IMR-90 (cell line): ENCODE measurements around the gene AMPD2. TPM values are rescaled to one million over a fixed set of nuclear protein-coding genes. Genes with fewer than 3 reads are reported as not detected.

ENCODE experiments used
- ATAC-seq: fragments of 200-7000 bp; cut with Tn5 transposase; 2 replicates; pipeline ENCODE4 v1.9.1; 2020; ENCODE audit warnings: low read depth, mild to moderate bottlenecking, moderate library complexity
- BruUV-seq: library from RNA; stranded (reverse); fragments of 400-500 nt; replicated peaks from 2 replicates; lab custom pipeline; 2021; lab: Mats Ljungman, UMichigan
- CTCF ChIA-PET: fragments of 300-600 bp; formaldehyde crosslinking; extraction: SDS; loops from one replicate; lab custom pipeline; 2021; ENCODE audit warnings: antibody characterized with exemption; lab: Yijun Ruan, JAX
- POLR2A ChIA-PET: fragments of 300-600 bp; sonication (Branson Sonifier 250); formaldehyde crosslinking; loops from one replicate; lab custom pipeline; 2022; ENCODE audit warnings: antibody characterized with exemption; ENCODE audit not compliant: unreplicated experiment; lab: Charles Lee
- DNase-seq: peaks from one replicate; pipeline ENCODE4 v3.0.0; 2013
- H2AFZ ChIP-seq: replicated peaks from 2 replicates; pipeline ENCODE3; 2013; ENCODE audit warnings: low read length, mild to moderate bottlenecking; ENCODE audit not compliant: poor library complexity
- H2AK5ac ChIP-seq: 2 replicates; pipeline ENCODE4 v1.6.1; 2013; ENCODE audit warnings: low read depth, low read length, inconsistent platforms
- H2AK9ac ChIP-seq: replicated peaks from 2 replicates; pipeline ENCODE3; 2013; ENCODE audit warnings: mild to moderate bottlenecking, low read depth, low read length, moderate library complexity; ENCODE audit not compliant: poor library complexity
- H2BK120ac ChIP-seq: 2 replicates; pipeline ENCODE4 v1.6.1; 2013; ENCODE audit warnings: low read depth, low read length, inconsistent platforms
- H2BK15ac ChIP-seq: 3 replicates; pipeline ENCODE4 v1.6.1; 2013; ENCODE audit warnings: low read depth, low read length, inconsistent platforms
- H2BK20ac ChIP-seq: 2 replicates; pipeline ENCODE4 v1.6.1; 2013; ENCODE audit warnings: low read depth, mild to moderate bottlenecking, inconsistent platforms, low read length, moderate library complexity
- H2BK5ac ChIP-seq: 2 replicates; pipeline ENCODE4 v1.6.1; 2013; ENCODE audit warnings: mild to moderate bottlenecking, low read depth, low read length, inconsistent platforms; ENCODE audit not compliant: poor library complexity, severe bottlenecking
- H3K14ac ChIP-seq: replicated peaks from 2 replicates; pipeline ENCODE4 v1.6.1; 2013; ENCODE audit warnings: low read depth, low read length, inconsistent platforms
- H3K18ac ChIP-seq: 2 replicates; pipeline ENCODE4 v1.6.1; 2013; ENCODE audit warnings: low read depth, low read length, control low read depth
- H3K23ac ChIP-seq: 2 replicates; pipeline ENCODE4 v1.6.1; 2013; ENCODE audit warnings: low read depth, low read length, inconsistent platforms
- H3K27ac ChIP-seq: 2 replicates; pipeline ENCODE4 v1.5.1; 2013; ENCODE audit warnings: mild to moderate bottlenecking, control low read depth, low read length; ENCODE audit not compliant: insufficient read depth
- H3K27me3 ChIP-seq: 2 replicates; pipeline ENCODE4 v1.6.1; 2013; ENCODE audit warnings: low read length; ENCODE audit not compliant: control insufficient read depth, insufficient read depth
- H3K36me3 ChIP-seq: 2 replicates; pipeline ENCODE4 v1.6.1; 2013; ENCODE audit warnings: low read length, mixed read lengths; ENCODE audit not compliant: control insufficient read depth, insufficient read depth
- H3K4ac ChIP-seq: 2 replicates; pipeline ENCODE4 v1.6.1; 2013; ENCODE audit warnings: low read depth, low read length, inconsistent platforms
- H3K4me1 ChIP-seq: 2 replicates; pipeline ENCODE4 v1.6.1; 2013; ENCODE audit warnings: low read length, mixed read lengths; ENCODE audit not compliant: control insufficient read depth, insufficient read depth
- H3K4me2 ChIP-seq: 2 replicates; pipeline ENCODE4 v1.6.1; 2013; ENCODE audit warnings: low read depth, mild to moderate bottlenecking, control low read depth, low read length, moderate library complexity
- H3K4me3 ChIP-seq: 2 replicates; pipeline ENCODE4 v1.5.1; 2013; ENCODE audit warnings: low read depth, mild to moderate bottlenecking, control low read depth, low read length, moderate library complexity; ENCODE audit not compliant: insufficient read depth
- H3K56ac ChIP-seq: 2 replicates; pipeline ENCODE4 v1.6.1; 2013; ENCODE audit warnings: low read length, inconsistent platforms; ENCODE audit not compliant: insufficient read depth; ENCODE audit errors: extremely low read depth
- H3K79me1 ChIP-seq, 2 experiments: 2 replicates each; pipeline ENCODE4 v1.6.1; 2013; ENCODE audit warnings: low read length in 2 of 2, inconsistent platforms in 1 of 2, low read depth in 1 of 2
- H3K9ac ChIP-seq: 2 replicates; pipeline ENCODE4 v1.6.1; 2013; ENCODE audit warnings: low read depth, low read length, control low read depth
- H3K9me1 ChIP-seq: 2 replicates; pipeline ENCODE4 v1.6.1; 2013; ENCODE audit warnings: low read length, inconsistent platforms; ENCODE audit not compliant: insufficient read depth
- H3K9me3 ChIP-seq: 2 replicates; pipeline ENCODE4 v1.6.1; 2013; ENCODE audit warnings: low read length; ENCODE audit not compliant: control insufficient read depth, insufficient read depth
- H4K20me1 ChIP-seq: 2 replicates; pipeline ENCODE4 v1.6.1; 2013; ENCODE audit warnings: low read length, inconsistent platforms; ENCODE audit not compliant: insufficient read depth
- H4K5ac ChIP-seq: 2 replicates; pipeline ENCODE4 v1.6.1; 2013; ENCODE audit warnings: mild to moderate bottlenecking, low read depth, low read length, control low read depth
- H4K8ac ChIP-seq, 2 experiments: 2 replicates each; pipeline ENCODE4 v1.6.1; 2013; ENCODE audit warnings: low read depth in 2 of 2, low read length in 2 of 2, control low read depth in 1 of 2, inconsistent platforms in 1 of 2
- H4K91ac ChIP-seq: 2 replicates; pipeline ENCODE4 v1.6.1; 2013; ENCODE audit warnings: low read depth, low read length, inconsistent platforms; ENCODE audit not compliant: insufficient read depth
- BHLHE40 ChIP-seq: fragments of 150-350 bp; IDR thresholded peaks from 2 replicates; pipeline ENCODE4 v1.6.1; 2016; ENCODE audit warnings: mild to moderate bottlenecking, low read depth, low read length
- CEBPB ChIP-seq: IDR thresholded peaks from 2 replicates; pipeline ENCODE4 v1.6.1; 2012; ENCODE audit warnings: low read depth, low read length, improper control_type of control experiment
- CHD1 ChIP-seq: IDR thresholded peaks from 2 replicates; pipeline ENCODE4 v1.6.1; 2012; ENCODE audit warnings: low read depth, low read length, improper control_type of control experiment
- CTCF ChIP-seq: conservative IDR thresholded peaks from 2 replicates; pipeline ENCODE4 v1.5.1; 2012; ENCODE audit warnings: mild to moderate bottlenecking, low read depth, low read length, improper control_type of control experiment
- FOS ChIP-seq: fragments of 150-350 bp; IDR thresholded peaks from 2 replicates; pipeline ENCODE4 v1.6.1; 2016; ENCODE audit warnings: low read depth, low read length
- MAFK ChIP-seq: IDR thresholded peaks from 2 replicates; pipeline ENCODE4 v1.6.1; 2012; ENCODE audit warnings: low read depth, low read length, improper control_type of control experiment
- MXI1 ChIP-seq: IDR thresholded peaks from 2 replicates; pipeline ENCODE4 v1.6.1; 2012; ENCODE audit warnings: low read depth, mild to moderate bottlenecking, low read length, moderate library complexity, borderline replicate concordance
- NFE2L2 ChIP-seq: fragments of 150-350 bp; IDR thresholded peaks from 2 replicates; pipeline ENCODE4 v1.6.1; 2016; ENCODE audit warnings: low read depth, mild to moderate bottlenecking, low read length
- RAD21 ChIP-seq: IDR thresholded peaks from 2 replicates; pipeline ENCODE4 v1.6.1; 2012; ENCODE audit warnings: low read length, improper control_type of control experiment
- RCOR1 ChIP-seq: IDR thresholded peaks from 2 replicates; pipeline ENCODE4 v1.6.1; 2012; ENCODE audit warnings: mild to moderate bottlenecking, low read length, improper control_type of control experiment; ENCODE audit not compliant: insufficient replicate concordance
- USF2 ChIP-seq: fragments of 150-350 bp; IDR thresholded peaks from 2 replicates; pipeline ENCODE4 v1.6.1; 2017; ENCODE audit warnings: mild to moderate bottlenecking, antibody characterized with exemption, low read length, low read depth
- WGBS, 2 experiments: methylation state at CpG; one replicate each; pipeline versions ENCODE4 v1.1.5 to v1.1.7; 2013; ENCODE audit warnings: missing lambda C conversion rate in 2 of 2; ENCODE audit not compliant: insufficient read length in 1 of 2; ENCODE audit errors: extremely low coverage in 2 of 2; 5-methylcytosine and 5-hydroxymethylcytosine counted together
- dilution Hi-C: fragments of 300-500 bp; cut with HindIII; formaldehyde crosslinking; loops from one replicate; pipeline ENCODE4 v1.14.3; 2018; ENCODE audit warnings: low sequenced_read_pairs; ENCODE audit not compliant: unreplicated experiment
- in situ Hi-C: fragments of 300-500 bp; cut with MboI; formaldehyde crosslinking; loops from 3 replicates; pipeline ENCODE4 v1.14.3; 2019; ENCODE audit warnings: low sequenced_read_pairs, inconsistent platforms, mixed read lengths
- intact Hi-C: fragments of 100-400 bp; cut with micrococcal nuclease; formaldehyde crosslinking; loops from 2 replicates; pipeline ENCODE4 v1.10.0; 2022
- polyA plus RNA-seq, 3 experiments: library from polyadenylated mRNA; depleted of rRNA; stranded (reverse); fragments of >200 nt; gene quantifications; 2 replicates each; pipeline ENCODE4 v1.2.3, GENCODE V29; 2012; ENCODE audit warnings: low replicate concordance in 1 of 3
- total RNA-seq: library from RNA; depleted of rRNA; stranded (reverse); fragments of >200 nt; gene quantifications from 2 replicates; pipeline ENCODE4 v1.2.3, GENCODE V29; 2012

The AMPD2 gene
- total and polyA plus RNA-seq, 2 of the 4 experiments (the other 2 are of a cell fraction) = 61.5 to 103 TPM

GRCh38 chr1:109627692-109628399 lies 8.2 kb downstream of the AMPD2 start (continued):
- no peak for TF ChIP-seq RCOR1

- in situ Hi-C loops = no loop called here
- WGBS, 2 experiments = 100% methylated on average over 1 of the region's 23 CpGs; no CpG with 5 or more reads in 1 of the 2 experiments
- BruUV-seq = no TSS peak
Measured at GRCh38 chr1:109628540-109629321, 9.1 kb downstream of the AMPD2 start.

More at GRCh38 chr1:109628540-109629321, 9.1 kb downstream of the AMPD2 start:
- Histone ChIP-seq H4K8ac (no peak overlapping the region), H3K23ac (no peak overlapping the region), H3K18ac (no peak overlapping the region), H3K4ac (no peak overlapping the region), H3K56ac (no peak overlapping the region), H3K14ac (no peak overlapping the region), H3K9ac (no peak overlapping the region), H2BK20ac (no peak overlapping the region), H3K79me1 (peaks cover 24 to 63% of the 10 kb centered on the region in 2 experiments), H2AFZ (no peak overlapping the region), H3K27ac (no peak overlapping the region; the same call in 1 of the 2 replicates), H2BK15ac (no peak overlapping the region), H2AK9ac (no peak overlapping the region), H2BK120ac (no peak overlapping the region), H3K9me1 (peaks cover 2% of the 10 kb centered on the region; the same call in 1 of the 2 replicates), H4K5ac (no peak overlapping the region), H3K4me3 (no peak overlapping the region), H3K36me3 (peaks cover 68% of the 10 kb centered on the region), H4K91ac (no peak overlapping the region), H3K9me3 (no peaks in the 10 kb centered on the region), H2AK5ac (no peak overlapping the region), H4K20me1 (peaks cover 38% of the 10 kb centered on the region), H3K4me2 (no peak overlapping the region), H2BK5ac (no peak overlapping the region), H3K27me3 (no peaks in the 10 kb centered on the region), H3K4me1 (peaks cover 10% of the 10 kb centered on the region)
- dilution Hi-C loops = no loop called here
- DNase-seq = peak; percentile 59
- ATAC-seq = no peak
- intact Hi-C loops = loop anchor here (10.0 kb wide), 1 partner anchor 344 kb away; the partner anchor contains the start of gene PSRC1
- TF ChIP-seq CTCF = no peak
- no peak for TF ChIP-seq CHD1
- TF ChIP-seq USF2 = no peak
- no peak for TF ChIP-seq MAFK
- no peak for TF ChIP-seq RAD21
- TF ChIP-seq MXI1 = no peak
- TF ChIP-seq NFE2L2 = no peak
- no peak for TF ChIP-seq BHLHE40
- no peak for TF ChIP-seq CEBPB
- no peak for TF ChIP-seq FOS
- ChIA-PET CTCF (no interaction called here), POLR2A (interaction anchor here (1.5 kb wide), 1 partner anchor 81 kb away, joined by 4 read pairs; the partner anchor contains the start of gene GNAI3)
